GM12878 (cell line): ENCODE measurements around the gene TUT4. TPM values are rescaled to one million over a fixed set of nuclear protein-coding genes. Genes with fewer than 3 reads are reported as not detected.

Experiments
- ATAC-seq: fragments of 200-7000 bp; cut with Tn5 transposase; 3 replicates; pipeline ENCODE4 v1.9.1; 2020; ENCODE audit warnings: mild to moderate bottlenecking, moderate library complexity
- BruUV-seq: library from RNA; stranded (reverse); fragments of 400-500 nt; replicated peaks from 2 replicates; lab custom pipeline; 2021; lab: Mats Ljungman, UMichigan
- CTCF ChIA-PET: fragments of 300-600 bp; sonication (Branson Sonifier 250); formaldehyde crosslinking; extraction: SDS; loops from one replicate; lab custom pipeline; 2021; ENCODE audit warnings: inconsistent platforms; lab: Yijun Ruan, JAX
- POLR2A ChIA-PET: fragments of 350-600 bp; formaldehyde crosslinking; extraction: SDS; loops from one replicate; lab custom pipeline; 2021; ENCODE audit warnings: inconsistent platforms; lab: Charles Lee
- RAD21 ChIA-PET: fragments of 300-600 bp; sonication (Branson Sonifier 250); formaldehyde crosslinking; loops from one replicate; lab custom pipeline; 2023; ENCODE audit warnings: antibody characterized with exemption; ENCODE audit not compliant: unreplicated experiment; lab: Charles Lee
- SMC1A ChIA-PET: fragments of 300-600 bp; sonication (Branson Sonifier 250); formaldehyde crosslinking; loops from one replicate; lab custom pipeline; 2023; ENCODE audit not compliant: unreplicated experiment, uncharacterized antibody; lab: Charles Lee
- DNase-seq: peaks from one replicate; pipeline ENCODE4 v3.0.0-alpha.2; 2011; ENCODE audit warnings: low read depth, low spot score
- FAIRE-seq: peaks from 3 replicates; lab custom pipeline; 2011; peaks lifted over from hg19 to GRCh38; lab: Jason Lieb, UNC
- H2AFZ ChIP-seq: 2 replicates; pipeline ENCODE4 v1.6.0; 2011; ENCODE audit warnings: low read depth, low read length, control low read depth; ENCODE audit not compliant: control insufficient read depth
- H3K27ac ChIP-seq: 2 replicates; pipeline ENCODE4 v1.5.1; 2011; ENCODE audit warnings: control low read depth; ENCODE audit not compliant: control insufficient read depth, insufficient read depth
- H3K27me3 ChIP-seq, 2 experiments: replicated peaks in 1 of 2; 2 replicates each; pipeline versions ENCODE4 v1.6.0 to v1.6.1; 2011; ENCODE audit warnings: low read length in 1 of 2; ENCODE audit not compliant: control insufficient read depth in 2 of 2, insufficient read depth in 2 of 2
- H3K36me3 ChIP-seq, 2 experiments: 2 replicates each; pipeline ENCODE4 v1.5.1; 2011; ENCODE audit warnings: low read length in 1 of 2; ENCODE audit not compliant: control insufficient read depth in 2 of 2, insufficient read depth in 2 of 2
- H3K4me1 ChIP-seq: 2 replicates; pipeline ENCODE4 v1.6.1; 2011; ENCODE audit warnings: mild to moderate bottlenecking, low read length, moderate library complexity, mixed read lengths; ENCODE audit not compliant: control insufficient read depth, insufficient read depth
- H3K4me2 ChIP-seq: 2 replicates; pipeline ENCODE4 v1.6.0; 2011; ENCODE audit warnings: control low read depth; ENCODE audit not compliant: control insufficient read depth, insufficient read depth
- H3K4me3 ChIP-seq: fragments of 200-600 bp; sonication (generic); 2 replicates; pipeline ENCODE4 v1.5.1; 2016
- H3K79me2 ChIP-seq: 2 replicates; pipeline ENCODE4 v1.6.0; 2011; ENCODE audit warnings: low read length; ENCODE audit not compliant: control insufficient read depth, insufficient read depth
- H3K9ac ChIP-seq: 2 replicates; pipeline ENCODE4 v1.8.0; 2011; ENCODE audit warnings: low read length, control low read depth, mixed read lengths; ENCODE audit not compliant: control insufficient read depth, insufficient read depth
- H3K9me3 ChIP-seq: replicated peaks from 3 replicates; pipeline ENCODE4 v1.5.1; 2011; ENCODE audit warnings: mild to moderate bottlenecking, low read length; ENCODE audit not compliant: control insufficient read depth, insufficient read depth
- H4K20me1 ChIP-seq: 2 replicates; pipeline ENCODE4 v1.6.0; 2011; ENCODE audit not compliant: control insufficient read depth, insufficient read depth
- ATF7 ChIP-seq: fragments of 450-650 bp; IDR thresholded peaks from 2 replicates; pipeline ENCODE4 v1.6.1; 2016; ENCODE audit warnings: low read depth, mild to moderate bottlenecking
- KDM1A ChIP-seq: fragments of 200-600 bp; sonication (generic); IDR thresholded peaks from 2 replicates; pipeline ENCODE4 v1.6.1; 2016; ENCODE audit warnings: borderline replicate concordance
- MTA3 ChIP-seq: IDR thresholded peaks from 2 replicates; pipeline ENCODE4 v1.6.1; 2012; ENCODE audit warnings: low read length, inconsistent platforms, borderline replicate concordance
- RAD21 ChIP-seq: IDR thresholded peaks from 2 replicates; pipeline ENCODE4 v1.6.1; 2011; ENCODE audit warnings: mild to moderate bottlenecking, low read depth, low read length, moderate library complexity; ENCODE audit not compliant: insufficient read depth
- RCOR1 ChIP-seq: conservative IDR thresholded peaks from 2 replicates; pipeline ENCODE4 v1.6.1; 2012; ENCODE audit warnings: low read depth, low read length, improper control_type of control experiment
- RELA ChIP-seq: fragments of 450-650 bp; IDR thresholded peaks from 2 replicates; pipeline ENCODE4 v1.8.0; 2014; ENCODE audit warnings: borderline replicate concordance; ENCODE audit not compliant: partially characterized antibody
- SREBF1 ChIP-seq: IDR thresholded peaks from 2 replicates; pipeline ENCODE4 v1.6.1; 2012; ENCODE audit warnings: mild to moderate bottlenecking, low read length
- TAF1 ChIP-seq: IDR thresholded peaks from 2 replicates; pipeline ENCODE4 v1.6.1; 2011; ENCODE audit warnings: mild to moderate bottlenecking, low read depth, low read length, borderline replicate concordance
- ZNF384 ChIP-seq: IDR thresholded peaks from 2 replicates; pipeline ENCODE4 v1.6.1; 2012; ENCODE audit warnings: low read depth, mild to moderate bottlenecking, low read length, improper control_type of control experiment, borderline replicate concordance
- WGBS: methylation state at CpG from one replicate; pipeline ENCODE4 v1.1.6; 2016; ENCODE audit warnings: low lambda C conversion rate; ENCODE audit not compliant: insufficient replicate concordance, insufficient coverage; ENCODE audit errors: missing lambda C conversion rate; 5-methylcytosine and 5-hydroxymethylcytosine counted together
- in situ Hi-C: fragments of 300-500 bp; cut with MboI; formaldehyde crosslinking; loops from 9 replicates; pipeline ENCODE4 v1.14.3; 2018; ENCODE audit warnings: mixed read lengths
- intact Hi-C: fragments of 100-400 bp; cut with micrococcal nuclease; formaldehyde crosslinking; loops from one replicate; pipeline ENCODE4 v1.14.2; 2022; ENCODE audit not compliant: unreplicated experiment
- polyA plus RNA-seq, 11 experiments: library from polyadenylated mRNA; depleted of rRNA in 4 of 11; unstranded in 6 of 11; stranded (reverse) in 5 of 11; fragments of >200 nt; fragmentation: Nextera tagmentation in 4 of 11; fragmentation: Illumina TruSeq in 1 of 11; extraction: Ambion mirVana in 4 of 11; extraction: Trizol in 1 of 11; gene quantifications; 1 replicate in 1 of 11; 2 replicates in 10 of 11; pipeline versions ENCODE4 v1.2.1 to v1.2.3, GENCODE V29; 2011 to 2016; ENCODE audit warnings: inconsistent platforms in 2 of 11, missing spikeins in 2 of 11, low read depth in 1 of 11
- total RNA-seq, 4 experiments: library from RNA; depleted of rRNA in 3 of 4; stranded (reverse); fragments of >200 nt in 3 of 4; fragmentation: Illumina TruSeq in 1 of 4; extraction: Trizol in 1 of 4; gene quantifications; 2 replicates each; pipeline versions ENCODE4 v1.2.1 to v1.2.3, GENCODE V29; 2013 to 2021
- TF ChIP-seq, protein P1 (sequence below): fragments of 450-650 bp; IDR thresholded peaks from 2 replicates; pipeline ENCODE4 v1.6.1; 2017; ENCODE audit warnings: mild to moderate bottlenecking, moderate library complexity
- TF ChIP-seq, protein P2 (sequence below): fragments of 150-350 bp; IDR thresholded peaks from 2 replicates; pipeline ENCODE4 v1.6.1; 2014; ENCODE audit warnings: mild to moderate bottlenecking, low read depth, low read length
- TF ChIP-seq, protein P3 (sequence below): IDR thresholded peaks from 2 replicates; pipeline ENCODE4 v1.6.1; 2011; ENCODE audit warnings: low read depth, low read length, improper control_type of control experiment, borderline replicate concordance
- TF ChIP-seq, protein P4 (sequence below): fragments of 150-350 bp; IDR thresholded peaks from 2 replicates; pipeline ENCODE4 v1.6.1; 2016; ENCODE audit warnings: low read depth, low read length

TUT4 gene
- total and polyA plus RNA-seq, 10 of the 15 experiments (the other 5 are each of a cell fraction or from before 2014, with no cell fraction given), result 9.4 to 40.7 (median 27.6) TPM

DNA sequence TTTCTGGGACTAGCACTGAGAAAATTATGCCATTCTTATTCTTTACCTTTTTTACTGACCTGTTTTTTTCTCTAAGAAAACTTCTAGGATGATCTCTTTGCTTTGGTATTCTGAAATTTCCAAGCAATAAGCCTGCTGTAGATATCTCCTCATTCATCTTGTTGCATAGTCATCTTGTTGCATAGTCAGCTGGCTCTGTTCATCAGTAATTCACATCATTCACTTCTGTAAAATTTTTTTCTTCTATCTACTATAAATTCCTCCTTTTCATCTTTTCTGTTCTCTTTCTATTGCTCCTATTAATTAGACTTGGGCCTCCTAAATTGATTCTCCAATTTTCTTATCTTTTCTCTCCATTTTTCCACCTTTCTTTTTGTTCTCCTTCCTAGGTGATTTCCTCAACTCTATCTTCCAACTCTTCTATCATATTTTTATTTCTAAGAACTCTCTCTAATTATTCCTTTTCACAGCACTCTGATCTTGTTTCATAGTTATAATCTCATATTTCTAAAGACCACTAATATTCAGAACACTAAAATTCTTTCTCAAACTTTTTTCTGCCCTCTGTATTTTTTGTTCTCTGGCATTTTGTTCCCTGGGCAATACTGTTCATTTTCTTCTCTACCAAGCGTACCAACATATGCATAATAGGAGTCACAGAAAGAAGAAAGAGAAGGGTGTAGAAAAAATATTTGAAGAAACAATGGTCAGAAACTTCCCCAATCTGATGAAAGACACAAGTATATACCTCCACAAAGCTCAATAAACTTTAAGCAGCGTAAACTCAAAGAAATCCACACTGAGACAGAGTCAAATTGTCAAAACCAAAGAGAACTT, 17.7 kb downstream of the TUT4 start:
- Histone ChIP-seq H3K9me3 (peaks cover 2% of the 10 kb centered on the region; the same call in 2 of the 3 replicates), H3K79me2 (peaks cover 12% of the 10 kb centered on the region), H2AFZ (no peak overlapping the region), H3K4me1 (peaks cover 28% of the 10 kb centered on the region), H3K4me3 (no peak overlapping the region), H3K36me3 (no peaks in the 10 kb centered on the region; a peak in 1 of 4 replicates), H3K4me2 (no peak overlapping the region), H3K9ac (no peak overlapping the region), H3K27me3 (no peaks in the 10 kb centered on the region), H4K20me1 (no peaks in the 10 kb centered on the region), H3K27ac (no peak overlapping the region)
- CTCF ChIA-PET, result interaction anchor here (0.6 to 1.1 kb wide), 2 partner anchors 13 to 18 kb away, joined by 3 read pairs; no protein-coding TSS in a partner anchor
- DNase-seq (no peak), ATAC-seq (no peak), FAIRE-seq (no peak)
- POLR2A ChIA-PET, result no interaction called here
- RAD21 ChIA-PET, result no interaction called here
- in situ Hi-C loops (no loop called here), intact Hi-C loops (no loop called here)
- WGBS, result 98% methylated on average over 2 of the region's 2 CpGs
- TSS peak; percentile 20 for BruUV-seq
- SMC1A ChIA-PET, result interaction anchor here (1.0 kb wide), 1 partner anchor 16 kb away, joined by 5 read pairs; no protein-coding TSS in a partner anchor
- TF ChIP-seq ATF7 (no peak), RCOR1 (no peak), RELA (no peak), KDM1A (no peak), SREBF1 (no peak), RAD21 (no peak), TAF1 (no peak), ZNF384 (no peak), MTA3 (no peak)
- TF ChIP-seq, protein P1, sequence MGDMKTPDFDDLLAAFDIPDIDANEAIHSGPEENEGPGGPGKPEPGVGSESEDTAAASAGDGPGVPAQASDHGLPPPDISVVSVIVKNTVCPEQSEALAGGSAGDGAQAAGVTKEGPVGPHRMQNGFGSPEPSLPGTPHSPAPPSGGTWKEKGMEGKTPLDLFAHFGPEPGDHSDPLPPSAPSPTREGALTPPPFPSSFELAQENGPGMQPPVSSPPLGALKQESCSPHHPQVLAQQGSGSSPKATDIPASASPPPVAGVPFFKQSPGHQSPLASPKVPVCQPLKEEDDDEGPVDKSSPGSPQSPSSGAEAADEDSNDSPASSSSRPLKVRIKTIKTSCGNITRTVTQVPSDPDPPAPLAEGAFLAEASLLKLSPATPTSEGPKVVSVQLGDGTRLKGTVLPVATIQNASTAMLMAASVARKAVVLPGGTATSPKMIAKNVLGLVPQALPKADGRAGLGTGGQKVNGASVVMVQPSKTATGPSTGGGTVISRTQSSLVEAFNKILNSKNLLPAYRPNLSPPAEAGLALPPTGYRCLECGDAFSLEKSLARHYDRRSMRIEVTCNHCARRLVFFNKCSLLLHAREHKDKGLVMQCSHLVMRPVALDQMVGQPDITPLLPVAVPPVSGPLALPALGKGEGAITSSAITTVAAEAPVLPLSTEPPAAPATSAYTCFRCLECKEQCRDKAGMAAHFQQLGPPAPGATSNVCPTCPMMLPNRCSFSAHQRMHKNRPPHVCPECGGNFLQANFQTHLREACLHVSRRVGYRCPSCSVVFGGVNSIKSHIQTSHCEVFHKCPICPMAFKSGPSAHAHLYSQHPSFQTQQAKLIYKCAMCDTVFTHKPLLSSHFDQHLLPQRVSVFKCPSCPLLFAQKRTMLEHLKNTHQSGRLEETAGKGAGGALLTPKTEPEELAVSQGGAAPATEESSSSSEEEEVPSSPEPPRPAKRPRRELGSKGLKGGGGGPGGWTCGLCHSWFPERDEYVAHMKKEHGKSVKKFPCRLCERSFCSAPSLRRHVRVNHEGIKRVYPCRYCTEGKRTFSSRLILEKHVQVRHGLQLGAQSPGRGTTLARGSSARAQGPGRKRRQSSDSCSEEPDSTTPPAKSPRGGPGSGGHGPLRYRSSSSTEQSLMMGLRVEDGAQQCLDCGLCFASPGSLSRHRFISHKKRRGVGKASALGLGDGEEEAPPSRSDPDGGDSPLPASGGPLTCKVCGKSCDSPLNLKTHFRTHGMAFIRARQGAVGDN, result no peak
- TF ChIP-seq, protein P2, sequence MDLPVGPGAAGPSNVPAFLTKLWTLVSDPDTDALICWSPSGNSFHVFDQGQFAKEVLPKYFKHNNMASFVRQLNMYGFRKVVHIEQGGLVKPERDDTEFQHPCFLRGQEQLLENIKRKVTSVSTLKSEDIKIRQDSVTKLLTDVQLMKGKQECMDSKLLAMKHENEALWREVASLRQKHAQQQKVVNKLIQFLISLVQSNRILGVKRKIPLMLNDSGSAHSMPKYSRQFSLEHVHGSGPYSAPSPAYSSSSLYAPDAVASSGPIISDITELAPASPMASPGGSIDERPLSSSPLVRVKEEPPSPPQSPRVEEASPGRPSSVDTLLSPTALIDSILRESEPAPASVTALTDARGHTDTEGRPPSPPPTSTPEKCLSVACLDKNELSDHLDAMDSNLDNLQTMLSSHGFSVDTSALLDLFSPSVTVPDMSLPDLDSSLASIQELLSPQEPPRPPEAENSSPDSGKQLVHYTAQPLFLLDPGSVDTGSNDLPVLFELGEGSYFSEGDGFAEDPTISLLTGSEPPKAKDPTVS, result no peak
- TF ChIP-seq, protein P3, sequence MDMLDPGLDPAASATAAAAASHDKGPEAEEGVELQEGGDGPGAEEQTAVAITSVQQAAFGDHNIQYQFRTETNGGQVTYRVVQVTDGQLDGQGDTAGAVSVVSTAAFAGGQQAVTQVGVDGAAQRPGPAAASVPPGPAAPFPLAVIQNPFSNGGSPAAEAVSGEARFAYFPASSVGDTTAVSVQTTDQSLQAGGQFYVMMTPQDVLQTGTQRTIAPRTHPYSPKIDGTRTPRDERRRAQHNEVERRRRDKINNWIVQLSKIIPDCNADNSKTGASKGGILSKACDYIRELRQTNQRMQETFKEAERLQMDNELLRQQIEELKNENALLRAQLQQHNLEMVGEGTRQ, result no peak
- TF ChIP-seq, protein P4, sequence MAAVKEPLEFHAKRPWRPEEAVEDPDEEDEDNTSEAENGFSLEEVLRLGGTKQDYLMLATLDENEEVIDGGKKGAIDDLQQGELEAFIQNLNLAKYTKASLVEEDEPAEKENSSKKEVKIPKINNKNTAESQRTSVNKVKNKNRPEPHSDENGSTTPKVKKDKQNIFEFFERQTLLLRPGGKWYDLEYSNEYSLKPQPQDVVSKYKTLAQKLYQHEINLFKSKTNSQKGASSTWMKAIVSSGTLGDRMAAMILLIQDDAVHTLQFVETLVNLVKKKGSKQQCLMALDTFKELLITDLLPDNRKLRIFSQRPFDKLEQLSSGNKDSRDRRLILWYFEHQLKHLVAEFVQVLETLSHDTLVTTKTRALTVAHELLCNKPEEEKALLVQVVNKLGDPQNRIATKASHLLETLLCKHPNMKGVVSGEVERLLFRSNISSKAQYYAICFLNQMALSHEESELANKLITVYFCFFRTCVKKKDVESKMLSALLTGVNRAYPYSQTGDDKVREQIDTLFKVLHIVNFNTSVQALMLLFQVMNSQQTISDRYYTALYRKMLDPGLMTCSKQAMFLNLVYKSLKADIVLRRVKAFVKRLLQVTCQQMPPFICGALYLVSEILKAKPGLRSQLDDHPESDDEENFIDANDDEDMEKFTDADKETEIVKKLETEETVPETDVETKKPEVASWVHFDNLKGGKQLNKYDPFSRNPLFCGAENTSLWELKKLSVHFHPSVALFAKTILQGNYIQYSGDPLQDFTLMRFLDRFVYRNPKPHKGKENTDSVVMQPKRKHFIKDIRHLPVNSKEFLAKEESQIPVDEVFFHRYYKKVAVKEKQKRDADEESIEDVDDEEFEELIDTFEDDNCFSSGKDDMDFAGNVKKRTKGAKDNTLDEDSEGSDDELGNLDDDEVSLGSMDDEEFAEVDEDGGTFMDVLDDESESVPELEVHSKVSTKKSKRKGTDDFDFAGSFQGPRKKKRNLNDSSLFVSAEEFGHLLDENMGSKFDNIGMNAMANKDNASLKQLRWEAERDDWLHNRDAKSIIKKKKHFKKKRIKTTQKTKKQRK, result no peak
